ENCODE results near the gene IMP4.

Gene IMP4

DNA sequence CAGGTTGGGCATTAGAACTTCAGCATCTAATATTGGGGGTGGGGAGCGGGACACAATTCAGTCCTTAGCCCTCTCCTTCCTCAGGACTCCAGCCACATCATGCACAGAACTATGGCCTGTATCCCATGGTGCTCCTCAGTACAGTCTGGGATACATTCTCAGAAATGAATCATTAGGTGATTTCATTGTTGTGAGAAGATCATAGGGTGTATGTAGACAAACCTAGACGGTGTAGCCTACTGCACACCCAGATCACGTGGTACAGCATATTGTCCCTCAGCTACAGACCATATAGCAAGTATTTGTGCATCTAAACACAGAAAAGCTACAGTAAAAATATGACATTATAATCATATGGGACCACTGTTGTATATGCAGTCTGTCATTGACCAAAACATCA, 23.2 kb upstream of the IMP4 start:
- H3K9me2 ChIP-seq (replicated peaks; ENCODE audit: insufficient read depth, low read length): no peaks in the 10 kb centered on the region
- H3K27ac ChIP-seq (ENCODE audit: low read depth, low read length): no peak overlapping the region
- no peak overlapping the region for H2AFZ ChIP-seq (ENCODE audit: low read depth, low read length, severe bottlenecking)
- no peaks in the 10 kb centered on the region for H3K27me3 ChIP-seq (ENCODE audit: low read length)
- H3K4me3 ChIP-seq (ENCODE audit: insufficient read depth, low read length, poor library complexity, severe bottlenecking): no peak overlapping the region
- no peaks in the 10 kb centered on the region for H3K9me3 ChIP-seq (ENCODE audit: insufficient read depth, low read length)
- H3F3A ChIP-seq (ENCODE audit: insufficient read depth): no peaks in the 10 kb centered on the region
- H3K36me3 ChIP-seq (ENCODE audit: low read length): no peaks in the 10 kb centered on the region
- no peaks in the 10 kb centered on the region for H3K79me2 ChIP-seq (ENCODE audit: insufficient read depth, low read length)
- no peak overlapping the region for H3K9ac ChIP-seq (ENCODE audit: low read length)
- H4K20me1 ChIP-seq (ENCODE audit: low read depth, low read length): no peaks in the 10 kb centered on the region
- TF ChIP-seq, protein P1, sequence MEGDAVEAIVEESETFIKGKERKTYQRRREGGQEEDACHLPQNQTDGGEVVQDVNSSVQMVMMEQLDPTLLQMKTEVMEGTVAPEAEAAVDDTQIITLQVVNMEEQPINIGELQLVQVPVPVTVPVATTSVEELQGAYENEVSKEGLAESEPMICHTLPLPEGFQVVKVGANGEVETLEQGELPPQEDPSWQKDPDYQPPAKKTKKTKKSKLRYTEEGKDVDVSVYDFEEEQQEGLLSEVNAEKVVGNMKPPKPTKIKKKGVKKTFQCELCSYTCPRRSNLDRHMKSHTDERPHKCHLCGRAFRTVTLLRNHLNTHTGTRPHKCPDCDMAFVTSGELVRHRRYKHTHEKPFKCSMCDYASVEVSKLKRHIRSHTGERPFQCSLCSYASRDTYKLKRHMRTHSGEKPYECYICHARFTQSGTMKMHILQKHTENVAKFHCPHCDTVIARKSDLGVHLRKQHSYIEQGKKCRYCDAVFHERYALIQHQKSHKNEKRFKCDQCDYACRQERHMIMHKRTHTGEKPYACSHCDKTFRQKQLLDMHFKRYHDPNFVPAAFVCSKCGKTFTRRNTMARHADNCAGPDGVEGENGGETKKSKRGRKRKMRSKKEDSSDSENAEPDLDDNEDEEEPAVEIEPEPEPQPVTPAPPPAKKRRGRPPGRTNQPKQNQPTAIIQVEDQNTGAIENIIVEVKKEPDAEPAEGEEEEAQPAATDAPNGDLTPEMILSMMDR (IDR thresholded peaks at IDR 0.05; ENCODE audit: insufficient read depth, low read length, poor library complexity, severe bottlenecking): no peak
- no peak for TF ChIP-seq EZH2phosphoT487 (conservative IDR thresholded peaks at IDR 0.05; ENCODE audit: low read length)
- H3K4me2 ChIP-seq (ENCODE audit: low read depth, low read length, poor library complexity, severe bottlenecking): no peak overlapping the region

DNA sequence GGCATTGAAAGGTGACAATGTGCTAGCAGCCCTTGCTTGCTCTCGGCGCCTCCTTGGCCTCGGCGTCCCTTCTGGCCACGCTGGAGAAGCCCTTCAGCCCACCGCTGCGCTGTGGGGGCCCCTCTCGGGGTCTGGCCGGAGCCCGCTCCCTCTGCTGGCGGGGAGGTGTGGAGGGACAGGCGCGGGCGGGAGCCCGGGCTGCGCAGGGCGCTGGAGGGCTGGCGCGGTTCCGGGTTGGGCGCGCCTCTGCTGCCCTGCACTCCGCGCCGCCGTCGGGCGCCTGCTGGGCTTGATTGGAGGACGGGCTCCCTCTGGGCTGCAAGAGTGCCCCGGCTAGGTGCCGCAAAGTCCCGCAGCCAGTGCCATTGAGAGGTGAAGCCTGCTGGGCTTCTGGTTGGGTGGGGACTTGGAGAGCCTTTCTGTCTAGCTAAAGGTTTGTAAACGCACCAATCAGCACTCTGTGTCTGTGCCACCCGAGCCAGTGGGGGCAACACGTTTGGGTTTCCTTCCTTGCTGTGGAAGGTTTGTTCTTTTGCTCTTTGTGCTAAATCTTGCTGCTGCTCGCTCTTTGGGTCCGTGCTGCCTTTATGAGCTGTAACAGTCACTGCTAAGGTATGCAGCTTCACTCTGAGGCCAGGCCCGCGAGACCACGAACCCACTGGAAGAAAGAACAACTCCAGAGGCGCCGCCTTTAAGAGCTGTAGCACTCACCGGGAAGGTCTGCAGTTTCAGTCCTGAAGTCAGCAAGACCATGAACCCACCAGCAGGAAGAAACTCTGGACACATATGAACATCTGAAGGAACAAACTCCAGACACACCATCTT, 14.8 kb upstream of the IMP4 start:
- Histone ChIP-seq H3K27me3 (ENCODE audit: low read length) (no peaks in the 10 kb centered on the region), H3F3A (ENCODE audit: insufficient read depth) (no peaks in the 10 kb centered on the region), H2AFZ (ENCODE audit: low read depth, low read length, severe bottlenecking) (no peak overlapping the region), H3K9me2 (replicated peaks; ENCODE audit: insufficient read depth, low read length) (no peaks in the 10 kb centered on the region), H3K9me3 (ENCODE audit: insufficient read depth, low read length) (no peaks in the 10 kb centered on the region), H3K36me3 (ENCODE audit: low read length) (no peaks in the 10 kb centered on the region), H3K9ac (ENCODE audit: low read length) (no peak overlapping the region), H3K4me3 (ENCODE audit: insufficient read depth, low read length, poor library complexity, severe bottlenecking) (no peak overlapping the region), H3K27ac (ENCODE audit: low read depth, low read length) (no peak overlapping the region), H4K20me1 (ENCODE audit: low read depth, low read length) (no peaks in the 10 kb centered on the region), H3K4me2 (ENCODE audit: low read depth, low read length, poor library complexity, severe bottlenecking) (no peak overlapping the region), H3K79me2 (ENCODE audit: insufficient read depth, low read length) (no peaks in the 10 kb centered on the region)
- TF ChIP-seq EZH2phosphoT487 (conservative IDR thresholded peaks at IDR 0.05; ENCODE audit: low read length): no peak
- TF ChIP-seq, protein P1 (IDR thresholded peaks at IDR 0.05; ENCODE audit: insufficient read depth, low read length, poor library complexity, severe bottlenecking): no peak

DNA sequence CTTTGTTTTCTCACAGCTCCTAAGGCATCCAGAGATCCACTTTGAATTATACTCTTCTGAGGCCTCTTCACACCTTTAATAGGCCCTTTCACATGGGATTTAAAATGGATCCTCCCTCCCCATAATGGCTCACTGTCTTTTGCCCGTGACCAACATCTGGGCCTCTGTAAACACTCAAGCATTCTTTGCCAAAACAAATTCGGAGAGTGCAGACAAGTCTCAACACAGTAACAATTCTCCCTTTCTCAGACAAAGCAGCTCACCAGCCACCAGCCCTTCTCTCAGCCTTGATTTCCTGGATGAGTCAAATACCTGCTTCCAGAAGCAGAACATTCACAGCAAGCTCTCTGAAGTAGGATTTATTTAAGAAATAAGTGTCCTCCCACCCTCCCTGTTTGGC, 14.0 kb upstream of the IMP4 start:
- TF ChIP-seq, protein P1 (IDR thresholded peaks at IDR 0.05; ENCODE audit: insufficient read depth, low read length, poor library complexity, severe bottlenecking): no peak
- no peak for TF ChIP-seq EZH2phosphoT487 (conservative IDR thresholded peaks at IDR 0.05; ENCODE audit: low read length)
- H3K9me3 ChIP-seq (ENCODE audit: insufficient read depth, low read length): no peaks in the 10 kb centered on the region
- no peaks in the 10 kb centered on the region for H3K9me2 ChIP-seq (replicated peaks; ENCODE audit: insufficient read depth, low read length)
- no peak overlapping the region for H3K4me2 ChIP-seq (ENCODE audit: low read depth, low read length, poor library complexity, severe bottlenecking)
- no peak overlapping the region for H3K27ac ChIP-seq (ENCODE audit: low read depth, low read length)
- H3K9ac ChIP-seq (ENCODE audit: low read length): no peak overlapping the region
- no peak overlapping the region for H2AFZ ChIP-seq (ENCODE audit: low read depth, low read length, severe bottlenecking)
- H3K27me3 ChIP-seq (ENCODE audit: low read length): no peaks in the 10 kb centered on the region
- no peaks in the 10 kb centered on the region for H3K79me2 ChIP-seq (ENCODE audit: insufficient read depth, low read length)
- no peak overlapping the region for H3K4me3 ChIP-seq (ENCODE audit: insufficient read depth, low read length, poor library complexity, severe bottlenecking)
- no peaks in the 10 kb centered on the region for H3F3A ChIP-seq (ENCODE audit: insufficient read depth)
- no peaks in the 10 kb centered on the region for H3K36me3 ChIP-seq (ENCODE audit: low read length)
- H4K20me1 ChIP-seq (ENCODE audit: low read depth, low read length): no peaks in the 10 kb centered on the region

Measured in SU-DHL-6 (cell line).